Vagina (tissue), 2 donors: Measurements from ENCODE around the gene ACADM.
"Not testable (repeated sequence)": the region's sequence is repeated elsewhere in the genome, so short reads cannot be mapped to it uniquely, and the experiment has no call there.

Source experiments
- CTCF ChIP-seq, 3 experiments: fragments of 450-650 bp in 2 of 3; fragments of 200-600 bp in 1 of 3; sonication (generic) in 1 of 3; IDR thresholded peaks; one replicate each; pipeline ENCODE4 v1.5.1; 2017 to 2019; ENCODE audit warnings: antibody characterized with exemption in 3 of 3, mild to moderate bottlenecking in 2 of 3, moderate library complexity in 2 of 3
- POLR2A ChIP-seq, 2 donors: fragments of 450-650 bp; IDR thresholded peaks; one replicate each; pipeline ENCODE4 v1.6.1; 2017; ENCODE audit warnings: antibody characterized with exemption in 2 of 2, mild to moderate bottlenecking in 2 of 2, moderate library complexity in 2 of 2
- POLR2AphosphoS5 ChIP-seq, 2 donors: sonication (generic); formaldehyde crosslinking; IDR thresholded peaks; one replicate each; pipeline ENCODE4 v1.9.0; 2017; ENCODE audit warnings: antibody characterized with exemption in 2 of 2, mild to moderate bottlenecking in 2 of 2, low read depth in 1 of 2; ENCODE audit not compliant: insufficient read depth in 1 of 2

GRCh38 chr1:75780183-75780582, 55.7 kb downstream of the ACADM start:
- TF ChIP-seq POLR2A (IDR thresholded peaks at IDR 0.05); CTCF (IDR thresholded peaks at IDR 0.05); POLR2AphosphoS5 (IDR thresholded peaks at IDR 0.05; ENCODE audit: insufficient read depth in 1 of 2, low read depth in 1 of 2): not testable (repeated sequence)
